HG03460 (cell line): ENCODE measurements around the gene SLX4.

ENCODE experiments used
- ATAC-seq: cut with Tn5 transposase; IDR thresholded peaks from one replicate; pipeline ENCODE4 v1.9.1; 2021; ENCODE audit not compliant: unreplicated experiment

SLX4 gene

DNA sequence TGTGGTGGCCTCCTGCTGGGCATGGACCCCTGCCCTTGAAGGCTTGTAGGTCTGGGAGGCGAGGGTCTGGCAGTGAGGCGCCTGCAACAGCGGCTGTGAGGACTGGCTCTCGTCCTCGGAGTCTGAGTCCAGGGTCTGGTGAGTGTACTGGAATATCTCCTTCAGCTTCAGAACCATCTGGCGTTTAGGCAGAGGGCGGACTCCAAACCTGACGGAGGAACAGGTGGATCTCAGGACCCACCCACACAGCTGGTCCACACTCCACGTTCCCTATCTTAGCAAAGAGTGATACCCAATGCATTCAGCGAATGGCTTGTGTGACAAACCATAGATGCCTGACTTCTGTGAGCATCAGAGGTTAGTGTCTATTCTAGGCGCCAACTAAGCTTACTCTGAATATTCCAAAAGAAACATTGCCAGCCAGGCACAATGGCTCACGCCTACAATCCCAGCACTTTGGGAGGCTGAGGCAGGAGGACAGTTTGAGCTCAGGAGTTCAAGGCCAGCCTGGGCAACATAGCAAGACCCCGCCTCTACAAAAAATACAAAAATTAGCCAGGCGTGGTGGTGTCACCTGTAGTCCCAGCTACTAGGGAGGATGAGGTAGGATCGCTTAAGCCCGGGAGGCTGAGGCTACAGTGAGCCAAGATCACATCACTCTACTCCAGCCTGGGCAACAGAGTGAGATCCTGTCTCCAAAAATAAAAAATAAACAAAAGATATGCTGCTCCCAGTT is 27.9 kb downstream of the SLX4 start:
- no peak for ATAC-seq

DNA sequence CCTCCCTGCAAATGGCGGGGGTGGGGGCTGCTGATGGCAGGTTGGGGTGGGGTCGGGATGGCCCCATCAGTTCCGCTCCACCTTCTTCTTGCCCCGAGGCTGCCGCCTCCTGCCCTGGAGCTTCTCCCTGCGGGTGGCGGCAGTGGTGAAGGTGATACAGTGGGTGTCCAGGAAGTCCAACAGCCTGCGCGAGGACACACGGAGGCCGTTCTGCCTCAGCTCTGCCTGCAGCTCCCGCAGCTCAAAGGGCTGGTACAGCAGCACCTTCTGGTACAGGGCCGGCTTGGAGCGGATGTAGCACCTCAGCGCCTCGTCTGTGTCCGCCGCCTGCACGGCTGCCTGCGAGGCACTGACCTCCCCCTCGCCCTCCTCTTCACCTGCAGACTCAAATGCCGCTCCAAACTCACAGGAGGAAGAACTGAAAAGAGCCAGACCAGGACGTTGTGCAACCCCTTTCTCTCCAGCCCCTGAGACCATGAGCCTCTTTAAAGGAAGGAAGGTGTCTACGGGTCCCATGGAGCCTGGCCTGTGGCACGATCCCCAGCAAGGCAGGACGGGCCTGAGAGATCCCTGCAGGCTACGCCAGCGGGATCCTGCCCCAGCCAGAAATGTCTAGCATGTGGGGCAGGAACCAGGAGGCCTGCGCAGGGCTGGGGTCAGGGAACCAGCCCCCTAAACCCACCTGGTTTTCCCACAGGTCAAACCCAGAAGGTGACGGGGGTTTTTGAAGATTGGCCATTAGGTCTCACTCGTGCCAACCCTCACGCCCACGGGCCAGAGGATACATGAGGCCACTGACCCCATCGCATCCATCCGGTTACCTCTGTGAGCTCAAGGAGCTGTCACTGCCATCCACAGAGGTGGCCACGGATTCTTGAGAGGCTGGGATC is 28.9 kb downstream of the SLX4 start:
- no peak for ATAC-seq

DNA sequence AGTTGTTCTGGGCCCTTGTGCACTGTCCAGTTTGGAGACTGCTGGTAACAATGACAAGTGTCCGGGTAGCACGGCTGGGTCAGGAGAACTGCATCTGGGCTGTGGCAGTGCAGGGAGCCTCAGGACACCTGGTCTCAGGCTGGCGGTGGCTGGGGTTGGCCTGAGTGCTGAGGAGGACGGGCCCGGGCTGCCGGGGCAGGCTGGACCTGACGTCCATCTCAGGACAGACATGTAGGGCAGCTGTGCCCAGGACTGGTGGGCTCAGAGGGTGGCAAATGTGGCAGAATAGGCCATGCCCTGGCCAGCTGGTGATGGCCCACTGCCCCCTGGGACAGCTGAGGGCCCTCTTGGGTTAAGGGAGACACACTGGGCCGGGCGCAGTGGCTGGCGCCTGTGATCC is 30.0 kb downstream of the SLX4 start:
- no peak for ATAC-seq

DNA sequence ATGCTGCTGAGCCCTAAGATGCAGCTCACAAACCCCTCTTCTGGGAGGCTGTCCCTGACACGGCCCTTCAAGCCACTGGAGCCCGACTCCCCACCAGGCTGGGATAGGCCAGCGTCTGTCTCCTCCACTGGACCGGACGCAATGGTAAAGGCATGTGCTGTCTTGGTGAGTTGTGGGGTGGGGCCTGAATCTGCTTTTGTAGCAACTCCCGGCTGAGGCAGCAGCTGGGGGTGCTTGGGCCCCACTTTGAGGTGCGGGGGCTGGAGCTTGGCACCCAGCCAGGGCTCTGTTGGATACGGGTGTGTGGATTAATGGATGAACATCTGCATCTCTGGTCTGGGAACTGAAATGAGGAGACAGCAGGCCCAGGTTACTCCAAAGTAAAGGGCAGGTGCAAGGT is 30.7 kb downstream of the SLX4 start:
- no peak for ATAC-seq

DNA sequence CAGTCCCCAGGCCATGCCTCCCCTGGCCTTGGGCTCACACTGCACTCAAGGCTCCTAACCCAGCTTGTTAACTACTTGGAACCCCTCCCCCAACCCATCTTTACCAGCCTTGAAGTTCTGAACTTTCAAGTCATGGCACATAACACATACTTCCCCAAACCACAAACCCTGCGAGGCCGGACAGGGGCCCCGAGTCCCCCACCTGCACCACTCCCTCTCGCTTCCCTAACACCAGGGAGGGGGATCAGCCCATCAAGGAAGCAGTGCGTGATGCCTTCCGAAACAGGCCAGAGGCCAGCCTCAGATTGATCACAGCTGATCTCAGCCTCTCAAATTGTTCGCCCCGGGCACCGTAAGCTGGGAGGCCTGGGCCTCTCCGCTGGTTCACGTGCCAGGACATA is 31.2 kb downstream of the SLX4 start:
- no peak for ATAC-seq

DNA sequence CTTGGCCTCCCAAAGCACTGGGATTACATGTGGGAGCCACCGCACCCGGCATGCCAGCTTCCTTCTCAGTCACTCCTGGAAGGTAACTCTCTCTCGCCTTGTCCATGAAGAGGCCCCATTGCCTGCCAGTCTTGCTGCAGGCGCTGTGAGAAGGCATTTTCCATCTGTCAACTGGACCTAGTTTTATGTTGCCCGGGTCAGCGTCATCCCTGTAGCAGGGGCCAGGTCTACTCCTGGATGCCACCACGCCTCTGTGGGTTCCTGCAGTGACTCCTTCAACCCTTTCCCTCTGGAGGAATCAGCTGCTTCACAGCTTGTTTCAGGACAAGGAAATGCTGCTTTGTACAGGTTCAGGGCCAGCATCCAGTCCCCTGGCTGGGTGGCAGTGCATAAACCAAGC is 31.6 kb downstream of the SLX4 start:
- no peak for ATAC-seq

DNA sequence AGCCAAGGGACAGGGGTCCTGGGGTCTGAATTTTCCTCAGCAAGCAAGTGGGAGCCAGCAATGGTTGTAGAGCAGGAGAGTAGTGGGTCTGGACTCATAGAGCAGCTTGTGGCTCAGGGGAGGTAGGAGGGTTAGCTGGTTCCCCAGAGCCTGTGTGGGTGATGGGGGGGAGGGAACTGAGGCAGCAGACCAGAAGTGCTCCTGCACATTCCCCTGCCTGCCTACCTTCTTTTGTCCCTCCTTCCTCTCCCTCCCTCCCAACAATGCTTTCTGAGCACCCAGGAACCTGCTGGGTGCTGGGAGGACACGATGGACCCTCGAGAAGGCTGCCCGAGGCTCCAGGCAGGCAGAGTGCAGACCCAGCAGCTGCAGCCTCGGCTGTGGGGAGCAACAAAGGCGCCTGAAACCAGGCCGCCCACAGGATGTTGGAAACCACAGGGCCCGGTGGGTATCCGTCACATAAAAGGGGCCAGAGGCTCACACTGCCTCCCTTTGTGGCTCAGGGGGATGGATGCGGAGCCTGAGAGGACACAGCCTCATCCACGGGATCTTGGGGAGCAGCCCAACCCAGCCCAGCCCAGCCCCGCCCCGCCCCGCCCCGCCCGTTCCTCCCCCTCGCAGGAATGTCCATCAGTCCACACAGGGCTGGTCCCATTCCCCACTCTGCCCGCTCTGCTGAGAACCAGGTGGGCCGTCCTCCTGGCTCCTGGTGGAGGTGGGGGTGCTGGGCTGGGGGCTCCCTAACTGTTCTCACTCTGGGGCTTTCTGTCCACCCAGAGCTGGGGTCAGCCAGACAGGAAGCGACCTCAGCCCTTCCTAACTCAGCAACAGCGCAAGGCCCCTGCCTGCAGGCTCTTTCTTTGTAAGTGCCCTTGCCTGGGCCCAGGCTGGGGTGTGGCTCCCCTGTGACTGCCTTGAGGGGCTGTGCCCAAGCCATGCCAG is 32.5 kb downstream of the SLX4 start:
- peak; percentile 64 for ATAC-seq

DNA sequence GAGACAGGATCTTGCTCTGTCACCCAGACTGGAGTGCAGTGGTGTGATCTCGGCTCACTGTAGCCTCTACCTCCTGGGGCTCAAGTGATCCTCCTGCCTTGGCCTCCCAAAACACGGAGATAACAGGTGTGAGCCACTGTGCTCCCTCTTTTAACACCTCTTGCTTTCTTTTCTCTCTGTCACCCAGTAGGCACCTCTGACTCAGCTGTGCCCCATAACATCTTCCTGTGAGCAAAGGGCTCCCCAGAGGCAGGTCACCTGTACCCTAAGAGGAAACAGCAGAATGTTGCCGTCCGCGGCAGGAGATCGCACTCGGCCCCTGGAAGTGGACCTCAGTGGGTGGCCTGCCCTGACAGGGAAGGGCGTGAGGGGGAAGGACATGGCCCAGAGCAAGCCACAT is 33.3 kb downstream of the SLX4 start:
- no peak for ATAC-seq

DNA sequence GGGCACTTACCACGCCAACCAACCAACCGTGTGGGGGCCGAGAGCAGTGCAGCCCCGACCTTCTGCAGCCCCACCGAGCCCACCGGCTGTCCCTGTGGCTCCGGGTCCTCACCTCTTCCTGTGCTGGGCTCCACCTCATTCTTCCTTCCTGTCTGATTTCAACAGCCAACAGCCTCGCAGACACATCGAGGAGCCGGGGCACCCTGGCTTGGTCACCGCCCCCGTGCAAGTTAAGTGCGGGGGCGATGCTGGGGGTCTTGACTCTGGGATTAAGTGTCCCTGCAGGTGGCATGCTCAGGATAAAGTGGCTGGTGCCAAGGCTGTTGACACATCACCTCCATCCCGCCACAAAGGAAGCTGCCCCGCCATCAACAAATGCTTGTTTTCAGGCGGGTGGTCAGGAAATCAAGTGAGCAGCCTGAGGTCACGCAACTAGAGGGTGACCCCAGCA is 34.1 kb downstream of the SLX4 start, which contains the start of gene NLRC3:
TSS of gene NLRC3 (minus strand) at position 102 of the 451 bp plus-strand sequence. CDS start 12,367 bp downstream, outside the sequence.
- no peak for ATAC-seq

DNA sequence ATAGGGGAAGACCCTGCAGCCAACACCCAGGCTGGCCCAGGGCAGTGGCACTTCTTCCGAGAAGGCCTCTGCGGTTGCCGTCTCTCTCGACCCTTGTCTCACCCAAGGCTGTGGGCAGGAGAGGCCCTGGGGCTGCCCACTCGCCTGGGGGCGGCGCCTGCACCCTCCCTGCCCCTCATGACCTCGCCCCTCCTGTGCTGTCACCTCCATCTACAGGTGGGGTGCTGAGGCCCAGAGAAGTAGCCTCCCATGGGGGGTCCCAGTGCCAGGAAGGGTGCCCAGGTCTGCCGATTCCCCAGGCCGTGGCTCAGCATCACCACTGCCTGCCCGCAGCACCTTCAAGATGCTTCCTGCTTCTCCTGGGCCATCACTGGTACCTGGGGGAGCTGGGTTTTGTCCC is 35.2 kb downstream of the SLX4 start:
- no peak for ATAC-seq

DNA sequence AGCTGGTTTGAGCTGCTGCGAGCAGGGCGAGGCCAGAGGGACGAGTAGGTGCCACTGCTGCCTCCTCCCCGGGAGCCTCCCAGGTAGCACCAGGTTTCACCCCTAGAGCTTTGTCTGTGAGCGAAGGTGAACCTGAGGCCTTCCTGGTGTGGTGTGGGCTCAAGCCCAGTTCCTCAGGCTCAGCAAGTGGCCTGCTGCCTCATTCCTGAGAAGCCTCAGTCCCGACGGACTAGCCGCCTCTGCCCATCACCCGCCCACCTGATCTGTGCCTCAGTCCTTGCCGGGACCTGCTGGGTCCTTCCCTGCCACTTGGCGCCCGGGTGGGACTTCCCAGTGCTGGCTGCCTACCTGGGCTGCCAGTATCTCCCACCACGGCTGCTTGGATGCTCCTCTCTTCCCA is 35.9 kb downstream of the SLX4 start:
- no peak for ATAC-seq

DNA sequence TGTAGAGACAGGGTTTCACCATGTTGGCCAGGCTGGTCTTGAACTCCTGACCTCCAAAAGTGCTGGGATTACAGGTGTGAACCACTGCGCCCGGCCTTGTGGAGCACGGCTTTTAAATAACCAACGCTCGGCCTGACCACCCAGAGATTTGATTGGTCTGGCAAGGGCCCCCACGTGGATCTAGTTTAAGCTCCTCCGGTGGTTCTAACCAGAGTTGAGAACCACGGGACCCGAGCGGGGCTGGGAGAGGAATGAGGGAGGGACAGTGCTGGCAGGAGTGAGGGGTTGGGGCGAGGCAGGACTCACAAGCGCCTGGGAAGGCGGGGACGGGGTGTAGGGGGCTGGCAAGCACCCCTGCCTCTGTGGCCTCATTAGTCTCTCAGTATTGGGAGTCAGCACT is 37.2 kb downstream of the SLX4 start:
- ATAC-seq, result no peak

DNA sequence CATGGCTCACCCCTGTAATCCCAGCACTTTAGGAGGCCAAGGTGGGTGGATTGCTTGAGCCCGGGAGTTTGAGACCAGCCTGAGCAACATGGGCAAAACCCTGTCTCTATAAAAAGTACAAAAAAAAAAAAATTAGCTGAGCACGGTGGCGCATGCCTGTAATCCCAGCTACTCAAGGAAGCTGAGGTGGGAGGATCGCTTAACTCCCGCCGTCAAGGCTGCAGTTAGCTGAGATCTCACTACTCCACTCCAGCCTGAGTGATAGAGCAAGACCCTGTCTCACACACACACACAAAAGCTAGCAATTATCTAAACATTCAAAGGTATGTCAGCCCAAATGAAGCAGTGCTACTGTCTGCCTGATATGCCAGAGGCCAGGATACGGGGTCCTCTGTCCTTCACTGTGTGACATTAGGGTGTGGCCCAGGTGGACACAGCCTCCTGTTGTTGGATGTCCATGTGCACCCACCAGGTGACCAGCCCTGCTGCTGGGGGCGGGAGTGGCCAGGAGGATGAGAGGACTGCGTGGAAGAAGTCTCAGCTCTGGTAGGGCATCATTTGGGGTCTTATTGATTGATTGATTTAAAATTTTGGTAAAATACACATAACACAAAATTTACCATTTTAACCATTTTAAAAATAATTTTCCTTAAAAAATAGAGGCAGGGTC is 38.1 kb downstream of the SLX4 start:
- no peak for ATAC-seq

DNA sequence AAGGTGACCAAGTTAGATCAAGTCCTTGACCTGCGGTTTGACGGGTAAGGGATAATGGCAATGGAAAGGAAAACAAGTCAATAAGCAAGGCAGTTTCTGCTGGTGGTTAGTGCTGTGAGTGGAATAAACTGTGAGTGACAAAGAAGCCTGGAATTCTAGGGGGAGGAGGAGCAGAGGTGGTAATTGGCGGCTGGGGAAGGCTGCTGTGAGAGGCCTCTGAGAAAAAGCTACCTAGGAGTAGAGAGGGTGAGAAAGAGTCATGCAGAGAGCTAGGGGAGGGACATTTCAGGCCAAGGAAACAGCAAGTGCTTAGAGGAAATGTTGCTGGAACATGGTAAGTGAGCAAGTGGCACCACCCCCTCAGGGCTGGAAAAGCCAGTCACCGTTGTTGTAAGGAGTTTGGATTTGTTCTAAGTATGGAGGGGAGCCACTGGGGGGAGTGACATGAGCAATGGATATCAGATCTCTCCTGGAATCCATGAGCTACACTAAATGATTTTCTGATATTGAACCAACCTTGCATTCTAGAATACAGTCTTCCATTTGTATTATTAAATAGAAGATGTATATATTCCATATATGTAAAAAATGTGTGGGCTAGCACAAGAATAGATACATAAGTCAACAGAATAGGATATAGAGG is 40.9 kb downstream of the SLX4 start:
- no peak for ATAC-seq

DNA sequence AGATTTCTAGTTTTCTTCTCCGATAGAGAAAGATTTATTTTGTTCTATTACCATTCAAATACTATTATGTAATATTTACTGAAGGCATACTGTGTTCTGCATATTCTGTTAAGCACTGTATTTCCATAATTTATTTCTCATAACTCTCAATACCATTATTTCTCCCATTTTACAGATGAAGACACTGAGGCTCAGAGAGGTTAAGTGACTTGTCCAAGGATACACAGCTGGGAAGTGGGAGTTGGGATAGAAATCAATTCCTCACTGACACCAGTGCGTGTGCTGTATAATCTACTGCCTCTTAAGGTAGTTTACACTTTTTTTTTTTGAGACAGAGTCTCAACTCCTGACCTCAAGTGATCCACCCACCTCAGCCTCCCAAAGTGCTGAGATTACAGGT is 41.6 kb downstream of the SLX4 start:
- ATAC-seq, result no peak

DNA sequence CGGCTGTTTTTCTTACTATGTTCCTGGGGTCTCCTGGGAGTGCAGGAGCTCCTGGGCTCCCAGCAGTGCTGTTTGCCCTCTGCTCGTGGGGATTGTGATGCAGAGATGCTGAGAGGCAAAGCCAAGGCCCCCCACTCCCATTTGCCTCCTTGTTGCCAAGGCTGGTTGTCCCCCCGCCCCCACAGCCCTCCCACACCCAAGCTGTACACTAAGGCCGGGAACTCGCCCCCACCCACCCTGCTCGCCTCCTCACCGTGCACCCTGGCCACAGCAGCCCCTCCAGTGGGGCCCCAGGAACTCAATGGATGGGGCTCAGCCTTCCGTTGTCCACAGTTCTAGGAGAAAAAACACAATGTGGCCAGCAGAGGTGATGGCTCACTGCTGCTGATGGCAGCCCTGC is 44.4 kb downstream of the SLX4 start:
- no peak for ATAC-seq

DNA sequence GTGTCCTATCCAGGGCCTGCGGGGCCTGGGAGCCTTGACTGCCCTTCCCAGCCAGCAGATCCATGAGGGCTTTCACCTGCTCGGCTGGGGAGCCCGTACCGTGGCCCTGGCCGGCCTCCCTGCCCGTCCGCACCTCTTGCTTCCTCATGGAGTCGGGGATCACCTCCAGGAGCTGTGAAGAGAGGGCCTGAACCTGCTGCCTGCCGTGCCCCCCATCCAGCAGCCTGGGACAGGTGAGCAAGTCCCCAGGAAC is 46.6 kb downstream of the SLX4 start:
- ATAC-seq, result no peak

DNA sequence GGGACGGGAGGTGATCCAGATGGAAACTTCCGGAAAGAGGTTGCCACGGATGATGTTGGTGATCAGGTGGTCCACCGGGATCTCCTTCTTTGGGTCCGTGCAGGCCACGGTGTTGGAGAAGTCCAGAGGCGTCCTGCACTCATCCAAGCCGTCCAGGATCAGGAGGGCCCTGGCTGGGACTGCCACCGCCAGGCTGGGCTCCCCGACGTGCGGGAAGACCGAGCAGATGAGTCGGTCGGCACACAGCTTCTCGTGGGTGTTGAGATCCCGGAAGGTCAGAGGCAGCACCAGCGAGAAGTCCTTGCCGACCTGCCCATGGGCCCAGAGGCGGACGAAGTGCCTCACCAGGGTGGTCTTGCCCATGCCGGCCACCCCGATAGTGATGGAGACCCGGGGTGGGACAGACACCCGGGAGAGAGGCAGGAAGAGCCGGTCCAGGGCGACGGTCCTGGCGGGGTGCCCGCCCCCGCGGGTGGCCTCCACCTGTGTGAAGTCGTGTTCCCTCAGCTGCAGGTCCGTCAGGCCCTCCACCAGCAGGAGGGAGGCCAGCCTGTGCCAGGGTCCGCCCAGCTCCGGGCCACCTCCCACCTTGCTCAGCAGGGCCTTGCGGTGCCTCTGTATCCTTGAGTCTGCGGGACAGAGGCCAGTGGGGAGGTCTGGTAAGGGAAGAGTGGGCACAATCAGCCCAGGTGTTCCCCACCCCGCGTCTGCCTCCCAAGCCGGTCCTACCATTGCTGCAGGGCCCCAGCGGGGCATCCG is 47.1 kb downstream of the SLX4 start:
- ATAC-seq, result no peak

DNA sequence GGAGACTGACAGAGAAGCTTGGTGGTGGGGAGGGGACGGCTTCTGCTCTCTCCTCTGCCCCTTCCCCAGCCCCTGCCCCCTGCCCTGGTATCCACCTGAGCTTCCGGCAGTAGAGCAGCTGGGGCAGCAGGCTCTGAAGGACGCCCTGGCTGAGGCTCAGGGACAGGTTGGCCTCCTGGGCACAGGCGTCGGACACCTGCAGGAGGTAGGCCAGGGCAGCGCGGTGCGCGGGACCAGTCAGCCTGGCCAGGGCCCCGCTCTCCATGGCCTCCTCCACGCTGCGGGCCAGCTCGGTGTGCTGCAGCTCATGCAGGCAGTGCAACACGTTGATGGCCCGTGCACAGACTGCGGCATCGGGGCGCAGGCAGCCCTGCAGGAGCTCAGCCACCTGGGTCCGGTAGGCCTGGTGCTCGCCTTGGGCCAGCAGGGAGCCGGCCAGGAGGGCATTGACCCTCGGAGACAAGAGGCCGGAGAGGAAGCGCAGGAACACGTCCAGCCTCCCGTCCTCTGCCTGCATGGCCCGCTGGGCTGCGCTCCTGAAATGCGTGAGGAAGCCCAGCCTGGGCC is 48.4 kb downstream of the SLX4 start:
- no peak for ATAC-seq
